HG03354 (cell line): ENCODE results near the gene GREM1.

Experiments
- ATAC-seq: cut with Tn5 transposase; IDR thresholded peaks from one replicate; pipeline ENCODE4 v1.9.1; 2021; ENCODE audit warnings: mild to moderate bottlenecking; ENCODE audit not compliant: unreplicated experiment, poor library complexity, severe bottlenecking

The GREM1 gene

DNA sequence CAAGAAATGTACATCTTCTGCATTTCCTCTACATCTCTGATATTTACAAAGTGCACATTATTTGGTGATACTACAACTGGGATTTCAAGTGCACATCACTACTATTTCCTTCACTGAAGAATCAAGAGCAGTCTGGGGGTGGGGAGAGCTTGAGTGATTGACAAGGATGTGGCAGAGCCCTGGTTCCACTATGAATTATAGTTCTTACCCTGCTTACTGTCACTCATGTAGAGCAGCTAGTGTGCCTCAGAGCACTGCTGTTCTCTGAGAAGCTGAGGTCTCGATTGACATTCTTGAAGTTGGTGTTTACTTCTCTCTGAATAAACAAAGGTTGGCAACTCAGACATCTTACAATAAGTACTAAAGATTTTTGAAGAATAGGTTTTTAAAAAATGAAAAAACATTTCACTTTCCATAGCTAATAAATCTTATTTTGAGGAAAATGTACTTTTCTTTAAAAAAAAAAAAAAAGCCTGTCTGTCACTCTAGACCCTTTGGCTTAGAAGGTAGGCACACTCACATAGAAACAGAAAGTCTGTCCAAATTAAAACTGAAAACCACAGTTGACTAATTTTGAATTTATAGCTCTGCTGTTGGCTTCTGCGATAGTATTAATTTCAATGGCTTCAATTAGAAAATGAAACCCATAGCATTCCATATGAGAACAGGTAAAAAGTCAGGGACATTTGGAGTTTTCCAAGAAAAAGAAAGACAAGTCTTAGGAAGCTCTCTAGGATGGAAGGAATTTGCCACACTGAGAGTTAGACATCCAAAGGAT lies 5.6 kb downstream of the GREM1 start:
- ATAC-seq: peak; percentile 91

DNA sequence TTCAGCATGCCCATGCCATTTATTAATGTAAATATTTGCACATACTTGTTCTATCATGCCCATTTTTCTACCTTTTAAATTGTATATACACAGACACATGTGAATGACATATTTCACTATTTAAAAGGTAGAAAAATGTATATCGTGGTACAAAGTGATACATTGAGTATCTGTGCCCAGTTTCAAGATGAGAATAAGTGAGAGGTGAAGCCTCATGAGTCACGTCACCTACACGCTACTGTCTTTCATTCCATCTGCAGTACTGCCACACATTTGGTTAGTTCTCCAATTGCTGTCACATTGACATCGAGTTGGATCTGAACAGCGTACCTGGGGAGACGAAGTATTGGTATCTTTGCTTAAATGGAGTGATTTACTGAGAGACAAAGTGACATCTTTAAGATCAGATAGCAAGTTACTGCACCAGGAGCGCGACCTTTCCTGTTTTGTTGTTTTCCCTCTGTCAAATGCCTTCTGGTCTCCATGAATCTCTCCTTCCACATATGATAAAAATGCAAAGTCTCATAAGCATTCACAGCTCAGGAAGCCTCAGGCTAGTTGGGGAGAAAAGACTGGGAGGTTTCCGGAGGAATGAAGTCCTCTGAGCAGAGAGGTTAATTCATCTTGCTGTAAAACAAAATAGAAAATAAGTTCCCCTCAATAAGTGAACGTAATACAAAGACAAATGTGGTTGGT lies 12.0 kb downstream of the GREM1 start:
- no peak for ATAC-seq

DNA sequence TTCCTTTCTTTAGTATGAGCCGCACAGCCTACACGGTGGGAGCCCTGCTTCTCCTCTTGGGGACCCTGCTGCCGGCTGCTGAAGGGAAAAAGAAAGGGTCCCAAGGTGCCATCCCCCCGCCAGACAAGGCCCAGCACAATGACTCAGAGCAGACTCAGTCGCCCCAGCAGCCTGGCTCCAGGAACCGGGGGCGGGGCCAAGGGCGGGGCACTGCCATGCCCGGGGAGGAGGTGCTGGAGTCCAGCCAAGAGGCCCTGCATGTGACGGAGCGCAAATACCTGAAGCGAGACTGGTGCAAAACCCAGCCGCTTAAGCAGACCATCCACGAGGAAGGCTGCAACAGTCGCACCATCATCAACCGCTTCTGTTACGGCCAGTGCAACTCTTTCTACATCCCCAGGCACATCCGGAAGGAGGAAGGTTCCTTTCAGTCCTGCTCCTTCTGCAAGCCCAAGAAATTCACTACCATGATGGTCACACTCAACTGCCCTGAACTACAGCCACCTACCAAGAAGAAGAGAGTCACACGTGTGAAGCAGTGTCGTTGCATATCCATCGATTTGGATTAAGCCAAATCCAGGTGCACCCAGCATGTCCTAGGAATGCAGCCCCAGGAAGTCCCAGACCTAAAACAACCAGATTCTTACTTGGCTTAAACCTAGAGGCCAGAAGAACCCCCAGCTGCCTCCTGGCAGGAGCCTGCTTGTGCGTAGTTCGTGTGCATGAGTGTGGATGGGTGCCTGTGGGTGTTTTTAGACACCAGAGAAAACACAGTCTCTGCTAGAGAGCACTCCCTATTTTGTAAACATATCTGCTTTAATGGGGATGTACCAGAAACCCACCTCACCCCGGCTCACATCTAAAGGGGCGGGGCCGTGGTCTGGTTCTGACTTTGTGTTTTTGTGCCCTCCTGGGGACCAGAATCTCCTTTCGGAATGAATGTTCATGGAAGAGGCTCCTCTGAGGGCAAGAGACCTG lies 13.2 kb downstream of the GREM1 start:
- no peak for ATAC-seq

DNA sequence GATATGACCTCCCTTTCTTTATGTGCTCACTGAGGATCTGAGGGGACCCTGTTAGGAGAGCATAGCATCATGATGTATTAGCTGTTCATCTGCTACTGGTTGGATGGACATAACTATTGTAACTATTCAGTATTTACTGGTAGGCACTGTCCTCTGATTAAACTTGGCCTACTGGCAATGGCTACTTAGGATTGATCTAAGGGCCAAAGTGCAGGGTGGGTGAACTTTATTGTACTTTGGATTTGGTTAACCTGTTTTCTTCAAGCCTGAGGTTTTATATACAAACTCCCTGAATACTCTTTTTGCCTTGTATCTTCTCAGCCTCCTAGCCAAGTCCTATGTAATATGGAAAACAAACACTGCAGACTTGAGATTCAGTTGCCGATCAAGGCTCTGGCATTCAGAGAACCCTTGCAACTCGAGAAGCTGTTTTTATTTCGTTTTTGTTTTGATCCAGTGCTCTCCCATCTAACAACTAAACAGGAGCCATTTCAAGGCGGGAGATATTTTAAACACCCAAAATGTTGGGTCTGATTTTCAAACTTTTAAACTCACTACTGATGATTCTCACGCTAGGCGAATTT lies 14.9 kb downstream of the GREM1 start:
- ATAC-seq: no peak

DNA sequence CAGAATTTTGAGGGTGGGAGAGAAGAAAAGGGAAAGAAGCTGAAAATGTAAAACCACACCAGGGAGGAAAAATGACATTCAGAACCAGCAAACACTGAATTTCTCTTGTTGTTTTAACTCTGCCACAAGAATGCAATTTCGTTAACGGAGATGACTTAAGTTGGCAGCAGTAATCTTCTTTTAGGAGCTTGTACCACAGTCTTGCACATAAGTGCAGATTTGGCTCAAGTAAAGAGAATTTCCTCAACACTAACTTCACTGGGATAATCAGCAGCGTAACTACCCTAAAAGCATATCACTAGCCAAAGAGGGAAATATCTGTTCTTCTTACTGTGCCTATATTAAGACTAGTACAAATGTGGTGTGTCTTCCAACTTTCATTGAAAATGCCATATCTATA lies 15.5 kb downstream of the GREM1 start:
- no peak for ATAC-seq

DNA sequence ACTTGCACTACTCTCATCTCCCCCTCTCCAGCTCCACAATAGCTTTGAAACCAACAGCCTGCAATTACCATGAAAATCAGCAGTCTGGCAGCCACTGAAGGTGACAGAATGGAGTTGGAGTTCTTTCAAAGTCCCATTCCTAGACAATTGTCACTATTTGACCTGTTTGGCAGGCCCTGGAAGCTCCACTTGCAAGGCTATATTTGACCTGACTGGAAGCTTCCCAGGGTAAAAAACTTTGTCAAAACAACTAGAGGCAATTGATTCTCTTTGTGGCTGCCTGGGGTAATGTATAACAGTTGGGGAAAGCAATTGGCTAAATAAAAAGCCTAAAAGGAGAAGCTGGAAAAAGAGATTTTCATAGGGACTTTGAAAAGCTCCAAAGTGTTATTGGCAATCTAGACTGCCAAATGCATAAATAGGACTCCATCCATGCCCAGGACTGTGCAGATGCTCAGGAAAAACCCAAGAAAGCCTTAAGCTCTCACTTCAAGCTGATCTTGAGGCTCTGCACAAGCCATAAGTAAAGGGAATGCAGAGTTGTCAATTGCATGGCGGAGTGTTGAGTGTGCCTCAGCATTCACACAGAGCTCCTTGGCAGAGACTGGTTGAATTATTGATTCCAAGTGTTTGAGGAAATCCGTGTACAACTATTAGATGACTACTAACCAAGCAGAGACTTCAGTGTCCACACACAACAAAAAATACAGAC lies 18.3 kb downstream of the GREM1 start:
- ATAC-seq: no peak

DNA sequence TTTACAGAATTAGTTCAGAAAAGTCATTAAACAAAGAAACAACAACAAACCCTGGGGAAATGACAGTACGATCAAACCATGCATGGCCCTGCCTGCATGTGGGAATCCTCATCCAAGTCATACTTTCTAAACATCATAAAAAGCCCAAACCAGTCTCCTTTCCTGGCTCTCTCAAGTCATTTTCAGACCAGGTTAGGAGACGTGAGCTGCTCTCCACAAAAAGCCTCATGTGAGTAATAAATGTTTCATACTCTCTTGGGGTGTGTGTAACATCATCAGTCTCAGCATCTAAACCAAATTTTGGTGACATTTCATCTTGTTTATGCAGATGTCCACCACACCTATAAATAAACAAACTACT lies 18.9 kb downstream of the GREM1 start:
- no peak for ATAC-seq

DNA sequence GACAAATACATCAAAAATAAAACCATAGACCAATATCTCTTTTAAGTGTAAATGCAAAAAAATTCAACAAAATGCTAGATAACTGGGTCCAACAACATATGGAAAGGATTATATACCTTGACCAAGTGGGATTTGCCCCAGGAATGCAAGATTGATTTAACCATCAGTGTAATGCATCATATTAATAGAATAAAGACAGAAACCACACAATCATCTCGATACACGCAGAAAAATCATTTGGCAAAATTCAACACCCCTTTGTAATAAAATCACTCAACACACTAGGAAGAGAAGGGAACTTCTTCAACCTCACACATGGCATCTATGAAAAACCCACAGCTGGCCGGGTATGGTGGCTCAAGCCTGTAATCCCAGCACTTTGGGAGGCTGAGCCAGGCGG lies 19.5 kb downstream of the GREM1 start:
- no peak for ATAC-seq

DNA sequence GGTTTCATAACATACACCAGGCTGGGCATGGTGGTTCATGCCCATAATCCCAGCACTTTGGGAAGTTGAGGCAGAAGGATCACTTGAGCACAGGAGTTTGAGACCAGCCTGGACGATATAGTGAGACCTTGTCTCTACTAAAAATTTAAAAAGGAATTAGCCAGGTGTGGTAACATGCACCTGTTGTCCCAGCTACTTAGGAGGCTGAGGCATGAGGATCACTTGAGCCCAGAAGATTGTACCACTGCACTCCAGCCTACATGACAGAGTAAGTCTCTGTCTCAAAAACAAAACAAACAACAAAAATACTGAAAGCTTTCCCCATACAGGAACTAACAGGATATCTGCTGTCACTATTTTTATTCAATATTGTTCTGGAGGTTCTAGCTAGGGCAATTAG lies 20.9 kb downstream of the GREM1 start:
- no peak for ATAC-seq

DNA sequence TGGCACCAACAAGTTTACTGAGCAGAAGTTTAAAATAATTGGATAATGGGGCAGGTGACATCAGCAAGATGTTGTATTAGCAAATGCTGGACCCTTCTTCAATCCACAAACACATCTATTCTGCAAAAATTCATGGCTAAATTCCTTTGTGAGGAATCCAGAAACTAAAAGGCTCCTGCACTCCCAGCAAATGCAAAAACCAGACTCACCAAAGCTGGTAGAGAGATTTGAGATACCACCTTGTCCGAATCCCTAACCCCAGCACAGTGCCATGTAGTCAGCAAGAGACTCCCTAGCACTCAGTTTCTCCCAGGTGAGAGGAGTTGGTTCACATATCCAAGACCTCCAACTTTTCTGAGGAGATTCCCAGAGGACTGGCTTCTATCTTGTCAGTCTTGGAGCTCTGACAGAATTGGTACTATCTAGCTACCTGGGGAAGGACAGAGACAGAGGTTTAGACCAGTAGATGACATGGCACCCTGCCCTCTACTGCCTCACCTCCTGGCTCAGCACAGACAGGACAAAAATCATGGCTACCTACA lies 21.8 kb downstream of the GREM1 start:
- no peak for ATAC-seq

DNA sequence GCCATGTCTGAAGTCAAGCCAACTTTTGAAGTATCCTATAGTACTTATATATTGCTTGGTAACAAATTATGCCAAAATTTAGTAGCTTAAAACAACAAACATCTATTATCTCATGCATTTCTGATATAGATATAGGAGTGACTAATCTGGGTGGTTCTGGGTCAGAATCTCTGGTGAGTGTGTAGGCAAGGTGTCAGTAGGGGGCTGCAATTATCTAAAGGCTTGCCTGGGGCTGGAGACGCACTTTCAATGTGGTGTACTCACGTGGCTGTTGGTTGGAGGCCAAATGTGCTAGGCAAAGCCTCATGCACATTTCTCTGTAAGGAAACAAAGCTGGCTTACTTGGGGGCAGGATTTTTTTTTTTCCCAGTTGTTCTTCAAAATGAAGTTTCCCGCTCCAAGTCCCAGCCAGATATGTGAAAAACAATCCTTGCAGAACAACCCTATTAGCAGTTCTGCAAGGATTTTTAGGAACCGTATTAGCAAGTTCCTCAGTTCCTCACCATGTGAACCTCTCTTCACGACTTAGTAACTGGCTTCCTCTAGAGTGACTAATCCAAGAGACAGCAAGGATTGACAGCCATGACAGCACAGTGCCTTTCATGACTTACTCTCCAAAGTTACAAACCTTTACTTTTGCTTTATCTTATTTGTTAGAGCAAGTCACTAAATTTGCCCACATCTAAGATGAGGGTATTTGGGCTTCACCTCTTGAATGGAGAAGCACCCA lies 25.8 kb downstream of the GREM1 start:
- ATAC-seq: no peak

DNA sequence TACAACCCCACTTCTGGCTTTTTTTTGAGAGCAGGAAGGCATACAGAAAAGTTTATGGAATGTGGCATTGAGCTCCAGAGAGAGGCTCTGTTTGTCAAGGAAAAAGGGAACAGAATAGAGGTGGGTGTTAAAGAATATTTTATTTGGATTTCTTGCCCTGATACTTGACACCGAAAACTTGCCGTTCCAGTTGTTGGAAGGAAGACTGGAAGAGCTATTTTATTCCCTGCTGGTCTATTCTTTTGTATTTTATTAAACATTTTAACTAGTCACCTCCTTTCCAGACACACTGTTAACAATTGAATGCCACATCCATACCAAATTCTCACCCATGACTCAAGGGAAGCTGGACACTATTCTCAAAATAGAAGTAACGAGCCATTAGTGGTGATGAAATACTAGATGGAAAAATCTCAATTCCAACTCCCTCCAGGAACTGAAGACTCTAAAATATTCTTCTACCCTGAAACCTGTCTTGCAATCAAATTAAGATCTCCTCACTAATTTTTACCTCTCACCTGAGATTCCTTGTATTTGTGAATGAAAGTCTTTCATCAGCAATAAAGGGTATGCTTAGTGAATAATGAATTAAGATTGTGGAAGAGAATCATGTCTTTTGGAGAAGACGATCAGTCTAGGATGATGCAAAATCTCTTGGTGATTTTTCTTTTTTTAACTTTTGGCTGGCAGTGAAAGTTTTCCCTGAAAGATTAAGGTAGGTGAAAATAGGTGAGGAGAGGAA lies 28.5 kb downstream of the GREM1 start:
- no peak for ATAC-seq

DNA sequence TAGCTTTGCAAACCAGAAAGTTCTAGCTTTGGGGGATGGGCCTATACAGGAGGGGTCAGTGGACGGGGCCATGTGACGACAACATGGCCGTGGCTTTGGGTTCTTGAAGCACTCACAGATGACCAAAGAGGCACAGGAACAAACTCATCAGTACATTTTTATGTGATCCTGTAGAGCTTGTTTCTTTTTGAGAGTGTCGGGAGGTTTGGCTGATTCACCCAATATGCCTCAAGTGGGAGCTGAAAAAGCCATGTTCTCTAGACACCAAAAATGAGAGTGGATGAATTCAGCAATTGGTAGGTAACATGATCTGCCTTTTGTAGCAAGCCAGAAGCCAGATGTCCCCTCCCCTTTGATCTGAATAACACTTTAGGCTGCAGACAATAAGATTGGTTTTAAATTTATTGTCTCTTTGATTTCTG lies 30.1 kb downstream of the GREM1 start:
- no peak for ATAC-seq

DNA sequence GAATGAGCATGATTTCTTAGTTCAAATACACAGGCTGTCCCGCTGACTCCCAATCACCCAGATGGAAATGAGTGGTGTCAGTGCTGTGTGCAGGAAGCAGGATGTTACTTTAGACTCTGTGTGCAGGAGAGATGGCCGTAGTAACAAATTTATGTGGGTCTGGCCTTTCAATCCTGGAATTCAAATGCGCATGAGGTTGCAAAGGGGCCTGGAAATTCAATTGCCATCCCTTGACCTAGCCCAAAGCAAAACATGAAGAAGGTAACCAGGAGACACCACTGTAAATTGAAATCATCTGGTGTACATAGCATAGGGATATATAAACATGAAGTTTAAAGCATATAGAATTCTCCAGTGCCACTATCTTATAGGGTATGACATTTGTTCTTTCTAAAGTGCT lies 33.2 kb downstream of the GREM1 start:
- ATAC-seq: no peak

DNA sequence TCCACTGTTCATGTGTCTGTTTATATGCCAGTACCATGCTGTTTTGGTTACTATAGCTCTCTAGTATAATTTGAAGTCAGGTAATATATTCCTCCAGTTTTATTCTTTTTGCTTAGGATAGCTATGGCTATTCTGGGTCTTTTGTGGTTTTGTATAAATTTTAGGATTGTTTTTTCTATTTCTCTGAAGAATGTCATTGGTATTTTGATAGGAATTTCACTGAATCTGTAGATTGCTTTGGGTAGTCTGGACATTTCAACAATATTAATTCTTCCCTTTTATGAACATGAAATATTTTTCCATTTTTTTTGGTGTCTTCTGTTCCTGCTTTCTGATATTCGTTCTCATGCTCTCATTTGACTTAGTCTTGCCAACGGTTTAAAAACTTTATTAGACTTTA lies 39.6 kb downstream of the GREM1 start:
- no peak for ATAC-seq

DNA sequence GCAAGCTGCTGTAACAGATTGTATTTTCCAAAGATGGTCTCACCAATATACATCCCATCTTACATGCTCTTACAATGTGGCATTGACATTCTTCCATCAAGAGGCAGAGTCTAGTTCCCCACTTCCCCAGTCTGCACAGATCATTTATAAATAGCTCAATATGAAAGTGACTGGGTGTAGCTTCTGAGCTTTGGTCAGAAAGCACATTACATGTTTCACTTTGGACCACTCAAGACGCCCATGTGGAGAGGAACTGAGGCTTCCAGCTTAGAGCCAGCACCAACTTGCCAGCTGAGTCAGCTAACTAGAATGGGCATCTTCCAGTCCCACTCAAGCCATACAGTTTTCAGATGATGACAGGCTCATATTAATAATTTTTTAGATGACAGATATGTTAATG lies 45.5 kb downstream of the GREM1 start:
- no peak for ATAC-seq

DNA sequence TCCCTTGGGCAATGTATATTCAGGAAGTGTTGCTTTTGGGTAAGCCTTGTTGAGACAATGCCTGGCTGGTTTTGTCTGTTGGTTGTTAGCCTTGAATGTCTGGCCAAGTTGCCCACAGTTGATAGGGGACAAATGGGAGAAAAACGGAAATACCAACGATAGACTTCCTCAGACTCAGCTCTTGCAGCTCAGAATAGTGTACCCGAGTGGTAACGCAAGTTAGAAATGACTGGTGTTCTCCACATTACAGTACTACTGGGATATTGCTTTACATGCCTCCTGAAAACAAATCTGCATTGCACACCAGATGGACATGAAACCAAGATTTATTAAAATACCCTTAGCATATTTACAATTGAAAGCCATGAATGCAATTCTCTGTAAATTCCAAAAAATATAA lies 47.4 kb downstream of the GREM1 start:
- ATAC-seq: no peak

DNA sequence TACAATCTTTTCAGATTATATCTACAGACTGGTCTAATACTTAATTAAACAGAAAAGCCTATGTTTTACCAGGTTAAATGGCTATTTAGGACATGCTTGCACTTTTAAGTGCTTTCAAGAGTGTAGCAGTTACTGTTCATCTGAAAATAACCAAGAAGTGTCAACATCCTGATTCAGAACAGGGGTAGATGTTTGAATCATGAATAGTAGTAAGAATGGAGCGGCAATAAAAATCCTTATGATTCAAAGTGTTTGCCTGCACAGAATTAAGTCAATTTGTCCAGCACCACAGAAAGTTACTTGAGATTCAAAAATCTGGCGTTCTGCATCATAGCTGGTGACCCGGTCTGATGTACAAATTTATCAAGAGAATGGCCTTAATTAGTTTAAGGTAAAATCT lies 48.3 kb downstream of the GREM1 start:
- ATAC-seq: no peak
